ENCODE results near the gene DOCK3. TPM values are rescaled to one million over a fixed set of nuclear protein-coding genes. Genes with fewer than 3 reads are reported as not detected.

The DOCK3 gene
- total RNA-seq, 2 donors from 2014 or later, result 7.7 to 8.5 TPM

- Histone ChIP-seq H3K27ac (ENCODE audit: low read depth, low read length) (no peak overlapping the region), H3K9ac (ENCODE audit: extremely low read depth, low read length, poor library complexity, severe bottlenecking) (no peak overlapping the region), H3K36me3 (ENCODE audit: control insufficient read depth, insufficient read depth, low read length) (no peaks in the 10 kb centered on the region), H3K4me3 (ENCODE audit: low read length) (no peak overlapping the region), H3K9me3 (ENCODE audit: control insufficient read depth, low read length) (peaks cover 28% of the 10 kb centered on the region), H3K4me1 (ENCODE audit: control insufficient read depth, insufficient read depth, low read length) (peaks cover 5% of the 10 kb centered on the region), H3K27me3 (ENCODE audit: control insufficient read depth, insufficient read depth, low read length, poor library complexity, severe bottlenecking) (no peaks in the 10 kb centered on the region)
- H3K27me3 Mint-ChIP-seq (ENCODE audit: insufficient read depth), result no peaks in the 10 kb centered on the region
- no peak for DNase-seq
- H3K4me3 Mint-ChIP-seq, result no peak overlapping the region
- TF ChIP-seq CTCF (conservative IDR thresholded peaks at IDR 0.05), result no peak
- peaks cover 25% of the 10 kb centered on the region for H3K36me3 Mint-ChIP-seq (ENCODE audit: low read depth)
- H3K4me1 Mint-ChIP-seq, result no peaks in the 10 kb centered on the region
- H3K27ac Mint-ChIP-seq, result no peak overlapping the region
- WGBS, 2 experiments (ENCODE audit: insufficient coverage in 1 of 2, insufficient read length in 1 of 2), result 98 to 100% methylated on average over 1 of the region's 1 CpG
- peaks cover 61% of the 10 kb centered on the region for H3K9me3 Mint-ChIP-seq
Measured at GRCh38 chr3:51190199-51190598, 515.5 kb downstream of the DOCK3 start.

DNA sequence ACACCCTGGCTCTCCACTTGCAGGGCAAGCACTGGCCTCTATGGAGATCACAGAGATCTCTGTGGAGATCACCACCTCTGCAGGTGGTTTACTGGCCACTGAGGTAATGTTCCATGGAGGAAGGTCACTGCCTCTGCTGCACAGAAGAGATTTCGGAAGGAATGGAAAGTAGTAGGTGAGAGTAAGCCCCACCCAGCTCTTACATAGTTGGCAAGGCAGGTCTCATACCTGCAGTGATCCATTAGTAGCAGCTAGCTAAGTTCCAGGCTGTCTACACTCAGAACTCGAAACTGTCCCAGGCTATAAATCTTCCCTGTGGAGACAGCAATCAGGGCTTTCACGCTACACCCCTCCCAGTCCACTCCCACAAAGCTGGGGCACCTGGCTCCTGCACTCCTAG lies 516.1 kb downstream of the DOCK3 start:
- Histone ChIP-seq H3K4me3 (ENCODE audit: low read length) (no peak overlapping the region), H3K36me3 (ENCODE audit: control insufficient read depth, insufficient read depth, low read length) (no peaks in the 10 kb centered on the region), H3K27me3 (ENCODE audit: control insufficient read depth, insufficient read depth, low read length, poor library complexity, severe bottlenecking) (no peaks in the 10 kb centered on the region), H3K27ac (ENCODE audit: low read depth, low read length) (no peak overlapping the region), H3K4me1 (ENCODE audit: control insufficient read depth, insufficient read depth, low read length) (peaks cover 5% of the 10 kb centered on the region), H3K9ac (ENCODE audit: extremely low read depth, low read length, poor library complexity, severe bottlenecking) (no peak overlapping the region), H3K9me3 (ENCODE audit: control insufficient read depth, low read length) (peaks cover 21% of the 10 kb centered on the region)
- no peaks in the 10 kb centered on the region for H3K4me1 Mint-ChIP-seq
- no peak for TF ChIP-seq CTCF (conservative IDR thresholded peaks at IDR 0.05)
- H3K4me3 Mint-ChIP-seq, result no peak overlapping the region
- H3K27ac Mint-ChIP-seq, result no peak overlapping the region
- peaks cover 61% of the 10 kb centered on the region for H3K9me3 Mint-ChIP-seq
- H3K27me3 Mint-ChIP-seq (ENCODE audit: insufficient read depth), result no peaks in the 10 kb centered on the region
- WGBS, 2 experiments (ENCODE audit: insufficient coverage in 1 of 2, insufficient read length in 1 of 2), result 86 to 100% methylated on average over 3 of the region's 3 CpGs
- peaks cover 21% of the 10 kb centered on the region for H3K36me3 Mint-ChIP-seq (ENCODE audit: low read depth)
- no peak for DNase-seq

DNA sequence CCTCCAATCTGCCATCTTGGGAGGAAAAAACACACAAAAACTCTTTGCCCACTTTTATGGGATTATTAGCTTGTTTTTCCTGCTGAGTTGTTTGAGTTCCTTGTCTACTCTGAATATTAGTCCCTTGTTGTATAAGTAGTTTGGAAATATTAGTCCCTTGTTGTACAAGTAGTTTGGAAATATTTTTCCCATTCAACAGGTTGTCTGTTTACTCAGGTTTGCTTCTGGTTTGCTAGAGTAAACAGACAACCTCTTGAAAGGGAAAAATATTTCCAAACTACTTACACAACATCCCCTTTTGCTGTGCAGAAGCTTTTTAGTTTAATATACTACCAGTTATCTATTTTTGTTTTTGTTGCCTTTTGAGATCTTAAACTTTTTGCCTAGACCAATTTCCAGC lies 517.0 kb downstream of the DOCK3 start:
- no peaks in the 10 kb centered on the region for H3K4me1 Mint-ChIP-seq
- no peak for DNase-seq
- H3K9me3 Mint-ChIP-seq, result peaks cover 53% of the 10 kb centered on the region
- Histone ChIP-seq H3K36me3 (ENCODE audit: control insufficient read depth, insufficient read depth, low read length) (no peaks in the 10 kb centered on the region), H3K27ac (ENCODE audit: low read depth, low read length) (no peak overlapping the region), H3K4me1 (ENCODE audit: control insufficient read depth, insufficient read depth, low read length) (peaks cover 5% of the 10 kb centered on the region), H3K4me3 (ENCODE audit: low read length) (no peak overlapping the region), H3K9ac (ENCODE audit: extremely low read depth, low read length, poor library complexity, severe bottlenecking) (no peak overlapping the region), H3K9me3 (ENCODE audit: control insufficient read depth, low read length) (peaks cover 20% of the 10 kb centered on the region), H3K27me3 (ENCODE audit: control insufficient read depth, insufficient read depth, low read length, poor library complexity, severe bottlenecking) (no peaks in the 10 kb centered on the region)
- peaks cover 15% of the 10 kb centered on the region for H3K36me3 Mint-ChIP-seq (ENCODE audit: low read depth)
- no peaks in the 10 kb centered on the region for H3K27me3 Mint-ChIP-seq (ENCODE audit: insufficient read depth)
- H3K4me3 Mint-ChIP-seq, result no peak overlapping the region
- TF ChIP-seq CTCF (conservative IDR thresholded peaks at IDR 0.05), result no peak
- H3K27ac Mint-ChIP-seq, result no peak overlapping the region
